GM12873 (cell line): Measurements from ENCODE around the gene ASTN2.

Source experiments
- CTCF ChIP-seq: IDR thresholded peaks from 2 replicates; pipeline ENCODE4 v1.5.1; 2012; ENCODE audit warnings: low read depth, mild to moderate bottlenecking, moderate library complexity, low read length, control low read depth; ENCODE audit not compliant: insufficient read depth; ENCODE audit errors: missing control alignments

The ASTN2 gene

DNA sequence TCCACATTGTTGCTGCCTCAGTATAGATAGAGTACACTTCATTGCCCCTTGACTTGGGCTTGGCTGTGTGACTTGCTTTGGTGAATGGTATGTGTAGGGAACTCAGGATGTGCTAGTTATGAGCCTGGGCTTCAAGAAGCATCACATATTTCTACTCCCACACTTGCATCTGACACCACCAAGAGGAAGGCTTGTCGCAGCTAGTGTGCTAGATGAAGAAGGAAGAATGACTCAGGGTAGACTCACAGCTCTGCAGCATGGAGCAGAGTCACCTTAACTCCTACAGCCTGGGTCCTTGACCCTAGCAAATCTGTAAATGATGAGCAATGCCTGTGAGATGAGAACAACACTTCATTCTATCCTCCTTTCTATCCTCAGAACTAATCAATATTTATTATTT is 261.8 kb downstream of the ASTN2 start:
- no peak for TF ChIP-seq CTCF

GRCh38 chr9:117151716-117152115 is 263.1 kb downstream of the ASTN2 start:
- TF ChIP-seq CTCF: no peak

- TF ChIP-seq CTCF: no peak
Measured at GRCh38 chr9:117149996-117150395, 264.9 kb downstream of the ASTN2 start.

GRCh38 chr9:117145811-117146490 is 268.9 kb downstream of the ASTN2 start:
- TF ChIP-seq CTCF: no peak

- TF ChIP-seq CTCF: no peak
Measured at GRCh38 chr9:117145081-117145480, 269.8 kb downstream of the ASTN2 start.

DNA sequence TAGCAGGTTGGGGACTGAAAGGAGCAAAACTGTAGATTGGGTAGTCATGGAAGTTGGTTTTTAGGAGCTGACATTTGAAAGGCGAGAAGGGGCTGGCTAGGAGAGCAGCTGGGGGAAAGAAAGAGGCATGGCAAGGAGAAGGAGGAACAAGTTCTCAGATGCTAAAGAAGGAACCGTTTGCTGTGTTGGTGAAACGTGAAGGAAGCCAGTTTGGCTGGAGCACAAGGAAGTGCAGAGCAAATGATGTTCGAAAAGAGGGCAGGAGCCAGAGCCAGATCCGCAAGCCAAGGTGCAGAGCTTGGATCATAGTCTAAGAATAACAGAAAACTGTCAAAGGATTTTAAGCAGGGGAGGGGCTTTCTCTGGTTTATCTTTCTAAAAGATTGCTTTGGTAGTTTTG is 276.6 kb downstream of the ASTN2 start:
- no peak for TF ChIP-seq CTCF

DNA sequence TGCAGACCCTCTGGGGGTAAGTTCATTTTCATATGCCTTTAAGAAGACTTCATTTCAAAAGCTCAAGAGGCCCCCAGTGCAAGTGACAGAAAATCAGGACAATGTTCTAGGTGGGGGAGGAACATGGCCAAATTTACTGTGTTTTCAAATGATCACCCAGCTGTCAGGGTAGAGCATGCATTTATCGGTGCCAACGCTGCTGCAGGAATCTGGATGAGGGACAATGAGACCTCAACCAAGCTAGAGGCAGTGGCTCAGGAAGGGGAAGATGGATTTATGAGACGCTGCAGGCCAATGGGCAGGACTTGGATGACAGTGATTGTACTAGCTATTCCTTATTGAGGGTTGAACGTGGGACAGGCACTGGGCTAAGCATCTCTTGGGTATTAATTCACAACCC is 278.4 kb downstream of the ASTN2 start:
- no peak for TF ChIP-seq CTCF
